Activated T-helper 17 cell treated with anti-CD3 and anti-CD28 coated beads, Interleukin-2, amount 50 U/mL, for 72 hours (primary cell): ENCODE results near the gene SCN5A. TPM values are rescaled to one million over a fixed set of nuclear protein-coding genes. Genes with fewer than 3 reads are reported as not detected.

ENCODE experiments used
- ATAC-seq: fragments of 150-1000 bp; cut with Tn5 transposase; replicated peaks from 2 replicates; pipeline ENCODE4 v1.10.0; 2021; ENCODE audit warnings: mild to moderate bottlenecking, moderate library complexity
- H3K27ac Mint-ChIP-seq: one replicate; pipeline ENCODE4 v1.8.0; 2022; ENCODE audit warnings: mixed read lengths
- H3K27me3 Mint-ChIP-seq: one replicate; pipeline ENCODE4 v1.8.0; 2022; ENCODE audit warnings: mixed read lengths
- H3K36me3 Mint-ChIP-seq: one replicate; pipeline ENCODE4 v1.8.0; 2022; ENCODE audit warnings: low read depth, mild to moderate bottlenecking, mixed read lengths
- H3K4me1 Mint-ChIP-seq: one replicate; pipeline ENCODE4 v1.8.0; 2022; ENCODE audit warnings: mixed read lengths
- H3K4me3 Mint-ChIP-seq: one replicate; pipeline ENCODE4 v1.8.0; 2022; ENCODE audit warnings: mild to moderate bottlenecking, mixed read lengths
- H3K9me3 Mint-ChIP-seq: one replicate; pipeline ENCODE4 v1.8.0; 2022; ENCODE audit warnings: mixed read lengths
- total RNA-seq, 2 donors: library from RNA; stranded (reverse); gene quantifications; one replicate each; pipeline ENCODE4 v1.2.3, GENCODE V29; 2022

Gene SCN5A
- under 1 TPM; 0.35 to 0.85 TPM for total RNA-seq

DNA sequence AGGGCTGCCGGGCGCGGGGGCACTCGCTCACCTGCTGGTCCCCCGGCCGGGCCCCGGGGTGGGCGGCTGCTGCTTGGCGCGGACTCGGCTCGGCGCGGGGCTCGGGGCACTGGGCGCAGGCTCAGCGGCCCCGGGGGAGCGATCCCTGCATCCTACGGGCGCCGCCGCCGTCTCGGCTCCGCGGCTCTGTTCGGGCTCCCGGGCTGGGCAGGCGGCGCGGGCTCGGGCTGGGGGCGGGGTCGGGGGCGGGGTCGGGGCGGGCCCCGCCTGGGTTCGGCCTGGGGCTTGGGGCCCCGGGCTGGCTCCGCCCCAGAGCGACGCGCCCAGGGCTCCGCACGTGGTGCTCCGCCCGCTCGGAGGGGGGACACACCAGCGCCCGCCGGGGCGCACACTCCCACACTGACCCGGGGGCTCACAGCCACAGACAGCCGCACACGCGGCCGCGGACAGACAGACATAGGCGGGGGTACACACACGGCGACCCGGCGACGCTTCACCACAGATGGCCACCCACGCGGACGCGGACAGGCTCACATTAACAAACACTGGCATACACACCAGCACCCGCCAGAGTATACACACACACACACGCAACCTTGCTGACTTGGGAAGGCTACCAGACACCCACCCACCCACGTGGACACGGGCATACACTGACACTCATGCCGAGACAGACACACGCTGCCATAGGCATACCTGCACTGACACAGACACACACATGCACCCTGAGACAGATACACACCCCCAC lies at the start of gene SCN5A:
Gene SCN5A (minus strand): TSS at position 188 of the 748 bp plus-strand sequence. CDS start 16,380 bp downstream, outside the sequence.
- H3K4me1 Mint-ChIP-seq: no peaks in the 10 kb centered on the region
- no peak within 1 kb of the TSS for H3K27ac Mint-ChIP-seq
- H3K9me3 Mint-ChIP-seq: no peaks in the 10 kb centered on the region
- peak within 1 kb of the TSS; percentile 52 for H3K4me3 Mint-ChIP-seq
- H3K36me3 Mint-ChIP-seq: no peaks in the 10 kb centered on the region
- no peaks in the 10 kb centered on the region for H3K27me3 Mint-ChIP-seq
- peak; percentile 86 for ATAC-seq

DNA sequence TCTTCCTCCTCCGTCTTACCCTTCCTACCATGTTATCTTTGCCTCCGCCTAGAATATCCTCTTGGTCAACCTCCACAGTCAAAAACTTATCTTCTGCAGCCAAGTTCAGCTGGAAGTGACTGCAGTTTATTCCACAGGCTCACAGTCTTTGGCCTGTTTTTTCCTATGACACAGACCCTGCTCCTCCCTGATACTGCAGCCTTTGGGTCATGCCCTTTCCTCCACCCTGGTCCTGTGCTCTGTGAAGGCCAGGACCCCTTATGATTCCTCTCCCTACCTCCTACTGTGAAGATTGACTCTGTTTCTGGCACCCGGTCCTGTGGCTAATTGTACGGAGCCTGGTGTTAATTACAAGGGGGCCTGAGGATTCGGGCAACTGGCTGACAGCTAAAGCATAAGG lies 49.3 kb upstream of the SCN5A start:
- Mint-ChIP-seq H3K36me3 (no peaks in the 10 kb centered on the region), H3K4me1 (no peaks in the 10 kb centered on the region), H3K27ac (no peak overlapping the region), H3K27me3 (peaks cover 4% of the 10 kb centered on the region), H3K9me3 (no peaks in the 10 kb centered on the region), H3K4me3 (no peak overlapping the region)
- no peak for ATAC-seq

DNA sequence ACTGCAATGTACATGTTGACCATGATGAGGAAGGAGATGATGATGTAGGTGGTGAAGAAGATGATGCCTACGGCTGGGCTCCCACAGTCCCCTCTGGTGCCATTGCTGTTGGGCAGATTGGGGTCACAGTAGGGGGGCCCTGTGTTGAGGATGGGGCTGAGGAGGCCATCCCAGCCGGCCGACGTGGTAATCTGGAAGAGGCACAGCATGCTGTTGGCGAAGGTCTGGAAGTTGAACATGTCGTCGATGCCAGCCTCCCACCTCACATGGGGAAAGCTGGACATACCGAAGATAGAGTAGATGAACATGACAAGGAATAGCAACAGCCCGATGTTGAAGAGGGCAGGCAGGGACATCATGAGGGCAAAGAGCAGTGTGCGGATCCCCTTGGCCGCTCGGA lies 48.6 kb upstream of the SCN5A start:
- H3K27me3 Mint-ChIP-seq: peaks cover 4% of the 10 kb centered on the region
- H3K36me3 Mint-ChIP-seq: no peaks in the 10 kb centered on the region
- no peak for ATAC-seq
- H3K4me3 Mint-ChIP-seq: no peak overlapping the region
- no peaks in the 10 kb centered on the region for H3K9me3 Mint-ChIP-seq
- H3K4me1 Mint-ChIP-seq: no peaks in the 10 kb centered on the region
- no peak overlapping the region for H3K27ac Mint-ChIP-seq

DNA sequence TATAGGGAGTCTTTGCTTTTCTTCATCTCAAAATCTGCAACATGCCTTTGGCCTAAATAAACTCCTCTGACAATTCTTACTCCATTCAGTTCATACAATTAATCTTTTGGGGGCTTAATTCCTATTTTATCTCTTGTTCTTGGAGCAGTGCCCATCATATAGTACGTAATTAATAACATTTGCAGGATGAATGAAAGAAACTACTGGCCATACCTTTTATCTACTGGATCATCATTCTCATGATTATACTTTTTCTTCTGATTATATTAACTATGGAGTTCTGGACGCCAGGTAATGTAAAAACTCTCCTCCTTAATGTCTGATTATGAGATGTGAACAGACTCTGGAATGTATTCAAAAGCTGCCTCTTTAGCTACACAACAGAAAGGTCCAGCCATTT lies 46.5 kb upstream of the SCN5A start:
- ATAC-seq: no peak
- Mint-ChIP-seq H3K4me3 (no peak overlapping the region), H3K36me3 (no peaks in the 10 kb centered on the region), H3K27ac (no peak overlapping the region), H3K9me3 (no peaks in the 10 kb centered on the region), H3K27me3 (peaks cover 4% of the 10 kb centered on the region), H3K4me1 (no peaks in the 10 kb centered on the region)

DNA sequence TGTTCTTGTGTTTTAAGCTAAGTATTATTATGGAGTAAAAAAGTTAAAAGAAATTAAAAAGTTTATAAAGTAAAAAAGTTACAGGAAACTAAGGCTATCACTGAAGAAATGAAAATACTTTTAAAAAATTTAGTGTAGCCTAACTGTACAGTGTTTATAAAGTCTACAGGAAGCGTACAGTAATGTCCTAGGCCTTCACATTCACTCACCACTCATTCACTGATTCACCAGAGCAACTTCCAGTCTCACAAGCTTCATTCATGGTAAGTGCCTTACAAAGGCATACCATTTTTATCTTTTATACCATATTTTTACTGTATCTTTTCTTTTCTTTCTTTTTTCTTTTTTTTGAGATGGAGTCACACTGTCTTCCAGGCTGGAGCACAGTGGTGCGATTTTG lies 40.7 kb upstream of the SCN5A start:
- Mint-ChIP-seq H3K9me3 (no peaks in the 10 kb centered on the region), H3K4me1 (no peaks in the 10 kb centered on the region)

DNA sequence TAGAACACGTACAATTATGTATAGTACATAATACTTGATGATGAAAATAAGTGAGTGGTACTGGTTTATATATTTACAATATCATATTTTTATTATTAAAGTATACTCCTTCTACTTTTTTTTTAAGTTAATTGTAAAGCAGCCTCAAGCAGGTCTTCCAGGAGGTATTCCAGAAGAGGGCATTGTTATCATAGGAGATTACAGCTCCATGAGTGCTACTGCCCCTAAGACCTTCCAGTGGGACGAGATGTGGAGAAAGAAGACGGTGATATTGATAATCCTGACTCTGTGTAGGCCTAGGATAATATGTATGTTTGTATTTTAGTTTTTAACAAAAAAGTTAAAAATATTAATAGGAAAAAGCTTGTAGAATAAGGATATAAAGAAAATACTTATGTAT lies 40.3 kb upstream of the SCN5A start:
- no peaks in the 10 kb centered on the region for H3K4me1 Mint-ChIP-seq
- H3K9me3 Mint-ChIP-seq: no peaks in the 10 kb centered on the region
- peaks cover 3% of the 10 kb centered on the region for H3K27me3 Mint-ChIP-seq
- no peaks in the 10 kb centered on the region for H3K36me3 Mint-ChIP-seq
- no peak overlapping the region for H3K4me3 Mint-ChIP-seq
- no peak overlapping the region for H3K27ac Mint-ChIP-seq
- no peak for ATAC-seq

More for the DNA sequence above, 40.7 kb upstream of the SCN5A start:
- ATAC-seq: no peak
- Mint-ChIP-seq H3K4me3 (no peak overlapping the region), H3K27ac (no peak overlapping the region), H3K36me3 (no peaks in the 10 kb centered on the region), H3K27me3 (peaks cover 3% of the 10 kb centered on the region)

DNA sequence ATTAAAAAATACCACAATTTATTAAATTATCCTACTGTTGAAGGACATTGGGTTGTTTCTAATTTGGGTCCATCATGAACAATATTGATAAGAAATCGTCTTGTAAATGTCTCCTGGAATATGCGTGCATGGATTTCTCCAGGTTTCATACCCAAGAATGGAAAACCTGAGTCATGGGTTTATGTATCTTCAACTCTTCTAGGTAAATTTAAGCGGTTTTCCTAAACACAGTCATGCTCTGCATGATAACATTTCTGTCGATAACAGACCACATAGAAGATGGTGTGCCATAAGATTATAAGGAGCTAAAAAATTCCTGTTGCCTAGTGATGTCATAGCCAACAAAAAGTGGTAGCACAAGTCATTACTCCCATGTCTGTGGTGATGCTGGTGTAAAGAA lies 39.9 kb upstream of the SCN5A start:
- Mint-ChIP-seq H3K4me1 (no peaks in the 10 kb centered on the region), H3K4me3 (no peak overlapping the region), H3K36me3 (no peaks in the 10 kb centered on the region), H3K9me3 (no peaks in the 10 kb centered on the region), H3K27ac (no peak overlapping the region), H3K27me3 (peaks cover 3% of the 10 kb centered on the region)
- no peak for ATAC-seq

DNA sequence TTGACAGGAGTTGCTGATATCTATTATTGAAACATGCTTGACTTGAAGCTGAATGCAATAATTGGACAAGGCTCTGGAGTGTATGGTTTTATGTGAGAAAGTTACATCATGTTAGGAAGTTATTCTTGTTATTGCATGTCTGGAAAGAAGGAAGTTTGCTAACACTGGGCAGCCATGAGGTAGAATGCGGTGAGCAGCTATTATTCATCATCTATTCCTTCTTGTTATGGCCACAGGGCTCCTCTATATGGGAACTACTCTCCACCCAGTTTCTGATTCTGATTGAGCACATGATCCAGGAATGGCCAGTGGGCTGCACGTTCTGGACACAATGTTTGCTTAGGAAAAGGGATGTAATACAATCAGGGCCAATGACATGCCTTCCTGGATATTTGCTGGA lies 37.8 kb upstream of the SCN5A start:
- H3K36me3 Mint-ChIP-seq: no peaks in the 10 kb centered on the region
- no peaks in the 10 kb centered on the region for H3K4me1 Mint-ChIP-seq
- H3K27ac Mint-ChIP-seq: no peak overlapping the region
- H3K9me3 Mint-ChIP-seq: no peaks in the 10 kb centered on the region
- peaks cover 3% of the 10 kb centered on the region for H3K27me3 Mint-ChIP-seq
- ATAC-seq: no peak
- H3K4me3 Mint-ChIP-seq: no peak overlapping the region

DNA sequence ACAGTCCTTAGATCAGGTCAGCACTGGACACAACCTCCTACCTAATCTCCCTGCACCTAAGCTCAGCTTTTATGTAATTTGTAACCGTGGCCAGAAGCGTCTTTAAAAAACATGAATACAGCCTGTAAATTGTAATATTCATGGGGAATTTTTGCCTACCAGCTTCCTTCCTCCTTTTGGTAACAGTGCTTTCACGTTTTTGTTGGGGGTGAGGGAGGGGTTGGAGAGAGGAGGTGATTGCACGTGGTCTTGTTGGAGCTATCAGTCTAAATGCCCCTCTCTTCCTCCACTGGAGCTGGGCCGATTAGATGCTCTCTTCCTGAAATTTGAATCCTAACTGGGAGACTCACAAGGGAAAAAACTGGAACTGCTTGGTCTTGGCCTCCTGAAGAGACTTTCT lies 35.1 kb upstream of the SCN5A start:
- Mint-ChIP-seq H3K27me3 (peaks cover 7% of the 10 kb centered on the region), H3K4me1 (no peaks in the 10 kb centered on the region), H3K4me3 (no peak overlapping the region), H3K9me3 (no peaks in the 10 kb centered on the region), H3K27ac (no peak overlapping the region), H3K36me3 (no peaks in the 10 kb centered on the region)
- ATAC-seq: no peak

DNA sequence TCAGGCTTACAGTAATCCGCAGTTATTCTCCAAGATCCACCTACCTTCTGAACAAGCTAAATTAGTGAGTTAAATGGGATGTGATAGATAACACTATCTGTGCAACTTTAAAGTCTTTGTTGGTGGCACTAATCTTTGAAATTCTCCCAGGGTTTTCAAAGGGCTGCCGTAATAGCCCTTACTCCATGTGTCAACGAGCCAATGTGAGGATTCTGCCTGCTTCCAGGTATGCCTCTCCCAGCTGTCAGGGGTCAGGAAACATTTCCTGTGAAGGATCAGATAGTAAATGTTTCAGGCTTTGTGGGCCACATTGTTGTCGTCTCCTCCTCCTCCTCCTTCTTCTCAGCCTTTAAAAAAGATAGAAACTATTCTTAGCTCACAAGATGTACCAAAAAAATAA lies 20.2 kb upstream of the SCN5A start:
- Mint-ChIP-seq H3K36me3 (no peaks in the 10 kb centered on the region), H3K27ac (no peak overlapping the region), H3K4me1 (no peaks in the 10 kb centered on the region), H3K4me3 (no peak overlapping the region), H3K27me3 (peaks cover 18% of the 10 kb centered on the region), H3K9me3 (no peaks in the 10 kb centered on the region)
- ATAC-seq: no peak

DNA sequence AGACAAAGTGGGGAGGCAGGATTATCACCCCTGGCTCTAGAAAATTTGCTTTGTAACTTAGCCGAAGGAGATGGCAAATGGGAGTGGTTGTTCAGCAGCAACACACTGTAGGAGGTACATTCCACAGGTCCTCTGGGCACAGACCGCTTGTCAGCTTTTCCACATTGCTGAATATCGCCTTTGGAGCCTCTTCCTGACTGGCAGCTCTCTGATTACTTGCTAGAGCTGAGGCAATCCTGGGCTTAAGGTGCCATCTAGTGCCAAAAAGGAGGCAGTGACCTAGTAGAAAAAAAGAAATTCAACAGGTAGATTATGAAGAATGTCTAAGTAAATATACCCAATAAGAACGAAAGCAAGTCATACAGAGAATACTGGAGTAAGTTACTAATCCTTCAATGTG lies 13.1 kb upstream of the SCN5A start:
- no peak for ATAC-seq
- Mint-ChIP-seq H3K27ac (no peak overlapping the region), H3K9me3 (no peaks in the 10 kb centered on the region), H3K36me3 (no peaks in the 10 kb centered on the region), H3K4me3 (no peak overlapping the region), H3K27me3 (peaks cover 34% of the 10 kb centered on the region), H3K4me1 (no peaks in the 10 kb centered on the region)

DNA sequence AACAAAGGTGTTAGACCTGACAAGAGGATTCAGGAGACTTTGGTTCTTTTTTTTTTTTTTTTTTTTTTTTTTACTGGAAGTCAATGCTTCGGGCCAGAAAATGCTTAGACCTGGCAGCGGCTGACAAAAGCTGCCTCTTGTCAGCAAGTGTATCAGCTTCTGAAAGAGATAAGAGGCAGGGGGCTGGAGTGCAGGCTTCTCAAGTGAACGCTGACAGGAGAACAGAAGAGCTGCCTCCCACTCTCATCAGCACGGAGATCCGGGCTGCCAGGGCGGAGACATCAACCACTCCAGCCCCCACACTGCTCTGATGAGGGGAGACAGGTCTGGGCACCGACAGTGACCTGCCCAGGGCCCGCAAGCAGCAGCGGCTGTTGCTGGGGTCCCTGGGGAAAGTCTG lies 9.4 kb upstream of the SCN5A start:
- no peaks in the 10 kb centered on the region for H3K36me3 Mint-ChIP-seq
- H3K27me3 Mint-ChIP-seq: peaks cover 36% of the 10 kb centered on the region
- no peaks in the 10 kb centered on the region for H3K4me1 Mint-ChIP-seq
- no peaks in the 10 kb centered on the region for H3K9me3 Mint-ChIP-seq
- ATAC-seq: no peak
- no peak overlapping the region for H3K27ac Mint-ChIP-seq
- no peak overlapping the region for H3K4me3 Mint-ChIP-seq

DNA sequence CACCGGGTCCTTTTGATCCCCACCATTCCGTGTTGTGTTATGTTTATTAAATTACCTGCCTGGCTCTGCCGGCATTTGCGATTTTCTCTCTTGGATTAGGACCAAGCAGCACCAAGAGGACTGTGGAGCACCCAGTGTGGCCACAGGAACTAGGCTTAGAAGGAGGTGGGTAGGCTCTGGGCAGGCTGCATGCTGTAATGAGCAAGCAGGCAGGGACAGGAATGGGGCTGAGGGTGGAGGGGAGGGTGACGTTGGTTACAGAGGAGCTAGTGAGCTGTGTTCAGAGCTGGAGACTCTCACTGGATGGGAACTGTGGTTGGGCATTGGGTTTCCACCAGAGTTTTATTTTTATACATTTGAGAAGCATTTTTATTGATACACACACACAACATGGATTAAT lies 7.9 kb upstream of the SCN5A start:
- Mint-ChIP-seq H3K9me3 (no peaks in the 10 kb centered on the region), H3K27ac (no peak overlapping the region), H3K36me3 (no peaks in the 10 kb centered on the region), H3K27me3 (peaks cover 25% of the 10 kb centered on the region), H3K4me1 (no peaks in the 10 kb centered on the region), H3K4me3 (no peak overlapping the region)
- ATAC-seq: no peak

DNA sequence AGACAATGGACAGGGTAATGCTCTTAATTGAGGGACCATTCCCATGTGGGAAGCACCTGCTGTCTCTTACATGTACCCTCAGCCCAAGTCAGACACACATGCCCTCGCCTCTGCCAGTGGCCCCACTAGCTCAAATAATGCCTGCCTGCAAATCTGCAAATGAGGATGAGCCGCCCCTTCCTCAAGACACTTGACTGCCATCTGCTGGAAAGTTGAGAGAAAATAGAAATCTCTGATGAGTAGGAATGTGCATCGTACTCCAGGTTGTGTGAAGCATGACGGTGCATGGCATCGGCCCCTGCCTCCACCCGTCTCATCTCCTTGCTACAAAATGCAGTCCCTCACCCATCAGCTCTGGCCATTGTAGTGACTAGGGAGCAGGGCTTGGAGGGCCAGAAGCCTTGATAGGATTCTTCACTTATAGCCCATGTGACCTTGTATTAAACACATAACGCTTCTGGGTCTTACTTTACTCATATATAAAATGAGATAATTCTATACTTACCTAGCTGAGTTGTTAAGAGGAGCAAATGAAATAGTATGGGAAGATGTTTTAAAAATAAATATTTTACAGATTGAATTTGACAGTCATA lies 6.3 kb upstream of the SCN5A start:
- H3K4me3 Mint-ChIP-seq: no peak overlapping the region
- peak; percentile 48 for ATAC-seq

DNA sequence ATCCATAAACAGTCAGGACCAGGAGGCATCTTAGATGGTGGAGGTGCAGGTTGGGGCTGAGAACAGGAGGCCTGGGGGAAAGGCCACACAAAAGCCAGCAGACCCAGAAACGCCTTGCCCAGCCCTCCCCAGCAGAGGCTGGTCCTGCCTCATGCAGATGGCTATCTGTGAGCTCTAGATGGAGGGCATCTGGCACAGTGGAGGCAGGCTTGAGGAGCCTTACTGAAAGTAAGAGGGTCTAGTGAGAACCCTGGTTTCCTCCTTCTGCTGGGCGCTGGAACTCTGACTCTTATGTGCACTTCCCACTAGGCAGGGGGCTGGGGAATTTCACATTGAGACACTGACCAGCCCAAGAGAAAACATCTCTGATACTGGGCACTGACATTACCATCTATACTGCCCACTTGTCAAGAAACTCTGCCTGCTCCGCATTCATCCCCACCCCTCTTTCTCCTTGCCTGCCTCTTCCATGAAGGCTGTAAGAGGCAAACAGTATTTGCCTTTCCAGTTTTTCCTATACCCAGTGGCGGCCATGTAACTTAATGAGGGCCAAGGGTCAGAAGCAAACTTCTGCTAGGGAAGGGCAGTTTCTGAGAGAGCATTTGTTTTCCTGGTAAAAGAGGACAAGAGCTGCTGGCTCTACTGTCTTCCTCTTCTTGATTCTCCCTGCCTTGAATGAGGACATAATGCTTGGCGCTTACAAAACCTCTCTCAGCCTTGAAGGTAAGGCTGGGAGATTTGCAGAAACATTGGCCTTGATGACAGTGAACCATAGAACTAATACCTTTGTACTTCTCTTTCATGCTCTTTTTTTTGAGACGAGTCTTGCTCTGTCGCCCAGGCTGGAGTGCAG lies 4.4 kb upstream of the SCN5A start:
- Mint-ChIP-seq H3K9me3 (no peaks in the 10 kb centered on the region), H3K27ac (no peak overlapping the region), H3K27me3 (peaks cover 12% of the 10 kb centered on the region), H3K36me3 (no peaks in the 10 kb centered on the region), H3K4me3 (no peak overlapping the region), H3K4me1 (no peaks in the 10 kb centered on the region)
- no peak for ATAC-seq

More for the DNA sequence above, 6.3 kb upstream of the SCN5A start:
- H3K27me3 Mint-ChIP-seq: peaks cover 18% of the 10 kb centered on the region
- H3K9me3 Mint-ChIP-seq: no peaks in the 10 kb centered on the region
- H3K4me1 Mint-ChIP-seq: no peaks in the 10 kb centered on the region
- no peaks in the 10 kb centered on the region for H3K36me3 Mint-ChIP-seq
- no peak overlapping the region for H3K27ac Mint-ChIP-seq
